Measurements from ENCODE around the gene ARHGEF1.

ARHGEF1 gene

GRCh38 chr19:41892173-41892902 lies 9.4 kb downstream of the ARHGEF1 start:
- no peak for DNase-seq (ENCODE audit: low read depth)
- TF ChIP-seq CTCF (conservative IDR thresholded peaks at IDR 0.05; ENCODE audit: low read depth, low read length) = no peak
- no peak overlapping the region for H3K4me3 ChIP-seq (ENCODE audit: low read length)

GRCh38 chr19:41893899-41894298 lies 10.9 kb downstream of the ARHGEF1 start:
- peak; percentile 10 for TF ChIP-seq CTCF (conservative IDR thresholded peaks at IDR 0.05; ENCODE audit: low read depth, low read length)
- DNase-seq (ENCODE audit: low read depth) = no peak
- H3K4me3 ChIP-seq (ENCODE audit: low read length) = no peak overlapping the region

- TF ChIP-seq CTCF (conservative IDR thresholded peaks at IDR 0.05; ENCODE audit: low read depth, low read length) = no peak
- H3K4me3 ChIP-seq (ENCODE audit: low read length) = no peak overlapping the region
- no peak for DNase-seq (ENCODE audit: low read depth)
These were observed 11.4 kb downstream of the ARHGEF1 start for GRCh38 chr19:41894350-41894749.

GRCh38 chr19:41895745-41896580 lies 13.0 kb downstream of the ARHGEF1 start:
- H3K4me3 ChIP-seq (ENCODE audit: low read length) = no peak overlapping the region
- DNase-seq (ENCODE audit: low read depth) = no peak
- peak; percentile 31 for TF ChIP-seq CTCF (conservative IDR thresholded peaks at IDR 0.05; ENCODE audit: low read depth, low read length)

GRCh38 chr19:41896581-41896942 lies 13.6 kb downstream of the ARHGEF1 start:
- no peak for DNase-seq (ENCODE audit: low read depth)
- TF ChIP-seq CTCF (conservative IDR thresholded peaks at IDR 0.05; ENCODE audit: low read depth, low read length) = no peak
- H3K4me3 ChIP-seq (ENCODE audit: low read length) = no peak overlapping the region

- H3K4me3 ChIP-seq (ENCODE audit: low read length) = no peak overlapping the region
- no peak for TF ChIP-seq CTCF (conservative IDR thresholded peaks at IDR 0.05; ENCODE audit: low read depth, low read length)
- DNase-seq (ENCODE audit: low read depth) = no peak
These were observed 14.2 kb downstream of the ARHGEF1 start for GRCh38 chr19:41897181-41897580.

- no peak for DNase-seq (ENCODE audit: low read depth)
- no peak overlapping the region for H3K4me3 ChIP-seq (ENCODE audit: low read length)
- TF ChIP-seq CTCF (conservative IDR thresholded peaks at IDR 0.05; ENCODE audit: low read depth, low read length) = no peak
These were observed 14.8 kb downstream of the ARHGEF1 start for GRCh38 chr19:41897820-41898219.
